Stimulated activated CD8-positive, alpha-beta memory T cell treated with anti-CD3 and anti-CD28 coated beads, Interleukin-4, amount 100 ng/mL, for 1 hour (primary cell): ENCODE data around the gene DMRTC2.
A peak's percentile ranks its signal among the peaks of the same experiment; 100 is the strongest.

ENCODE experiments used
- DNase-seq, 2 donors: peaks; one replicate each; pipeline ENCODE4 v3.0.0-alpha.2; 2020; ENCODE audit warnings: low read depth in 2 of 2, low spot score in 1 of 2

Gene DMRTC2

DNA sequence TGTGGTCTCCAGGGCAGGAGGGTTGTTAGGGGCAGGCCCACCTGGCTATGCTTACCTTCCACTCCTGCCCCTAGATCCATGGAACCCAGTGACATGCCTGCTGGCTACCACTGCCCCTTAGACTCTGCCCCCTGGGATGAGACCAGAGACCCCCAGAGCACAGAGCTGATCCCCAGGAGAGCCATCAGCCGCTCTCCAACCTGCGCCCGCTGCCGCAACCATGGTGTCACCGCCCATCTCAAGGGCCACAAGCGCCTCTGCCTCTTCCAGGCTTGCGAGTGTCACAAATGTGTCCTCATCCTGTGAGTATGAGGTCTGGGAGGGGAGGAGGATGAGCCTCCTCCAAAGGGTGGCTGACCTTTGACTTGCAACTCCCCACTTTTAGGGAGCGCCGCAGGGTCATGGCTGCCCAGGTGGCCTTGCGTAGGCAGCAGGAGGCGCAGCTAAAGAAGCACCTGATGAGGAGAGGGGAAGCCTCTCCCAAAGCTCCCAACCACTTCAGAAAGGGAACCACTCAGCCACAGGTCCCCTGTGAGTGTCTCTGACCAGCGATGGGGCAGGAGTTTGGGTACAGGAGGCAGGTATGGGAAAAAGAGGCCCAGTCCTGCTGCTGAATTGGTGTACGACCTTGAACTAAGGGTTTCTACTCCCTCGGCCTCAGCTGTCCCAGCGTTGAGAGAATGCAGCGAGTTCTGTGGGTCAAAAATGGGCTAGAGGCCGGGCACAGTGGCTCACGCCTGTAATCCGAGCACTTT, 2.7 kb downstream of the DMRTC2 start:
- no peak for DNase-seq

DNA sequence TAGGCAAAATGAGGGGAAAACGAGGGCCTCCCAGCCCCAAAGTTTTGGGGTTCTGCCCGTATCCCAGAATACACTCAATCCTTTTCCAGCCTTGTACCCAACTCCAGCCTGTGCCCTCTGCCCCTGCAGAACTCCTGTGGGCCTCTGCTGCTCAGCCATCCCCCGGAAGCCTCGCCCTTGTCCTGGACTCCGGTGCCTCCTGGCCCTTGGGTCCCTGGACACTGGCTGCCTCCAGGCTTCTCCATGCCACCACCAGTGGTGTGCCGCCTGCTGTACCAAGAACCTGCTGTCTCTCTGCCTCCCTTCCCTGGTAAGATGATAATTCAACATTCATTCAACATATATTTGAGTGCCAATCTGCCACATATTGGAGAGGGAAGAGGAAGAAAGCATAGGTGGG, 3.8 kb downstream of the DMRTC2 start:
- no peak for DNase-seq

GRCh38 chr19:41849067-41849466, 4.2 kb downstream of the DMRTC2 start:
- no peak for DNase-seq

DNA sequence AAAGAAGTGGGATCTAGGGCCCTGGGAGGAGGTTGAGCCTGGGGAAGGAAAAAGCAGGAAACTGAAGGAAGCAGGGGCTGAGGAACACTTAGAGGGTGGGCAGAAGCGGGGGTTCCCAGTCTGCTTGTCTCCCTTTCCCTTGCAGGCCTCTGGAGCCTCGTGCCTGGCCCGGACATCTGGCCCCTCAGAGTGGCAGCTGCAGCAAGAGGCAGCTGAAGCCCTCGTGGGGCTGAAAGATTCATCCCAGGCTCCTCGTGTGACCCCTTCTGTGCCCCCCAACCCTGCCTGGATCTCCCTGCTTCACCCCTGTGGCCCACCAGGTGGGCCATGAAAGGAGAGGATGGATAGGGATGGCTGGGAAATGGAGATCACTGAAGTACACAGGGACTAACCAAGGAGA, 5.5 kb downstream of the DMRTC2 start:
- DNase-seq: no peak

- no peak for DNase-seq
These were observed 6.6 kb downstream of the DMRTC2 start for GRCh38 chr19:41851456-41851855.

DNA sequence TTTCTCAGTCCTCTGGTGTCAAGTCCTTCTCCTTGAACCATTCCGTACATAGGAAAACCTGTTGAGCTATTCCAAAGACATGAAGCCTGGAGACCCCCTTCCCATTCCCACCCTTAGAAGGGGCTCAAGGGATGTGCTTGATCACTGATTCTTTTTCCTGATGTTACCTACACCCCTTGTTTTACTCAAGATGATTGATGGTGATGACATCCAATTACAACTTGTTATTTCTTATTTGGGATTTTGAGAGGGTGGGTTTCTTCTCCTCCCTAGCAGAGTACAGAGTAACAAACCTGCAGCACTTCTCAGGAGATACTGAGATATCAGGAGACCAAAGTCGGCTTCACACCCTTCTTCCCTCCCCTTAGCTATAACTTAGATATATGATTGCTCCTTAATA, 8.5 kb downstream of the DMRTC2 start:
- no peak for DNase-seq

GRCh38 chr19:41853768-41854167, 8.9 kb downstream of the DMRTC2 start:
- no peak for DNase-seq

GRCh38 chr19:41859213-41859617, 14.4 kb downstream of the DMRTC2 start:
- no peak for DNase-seq

DNA sequence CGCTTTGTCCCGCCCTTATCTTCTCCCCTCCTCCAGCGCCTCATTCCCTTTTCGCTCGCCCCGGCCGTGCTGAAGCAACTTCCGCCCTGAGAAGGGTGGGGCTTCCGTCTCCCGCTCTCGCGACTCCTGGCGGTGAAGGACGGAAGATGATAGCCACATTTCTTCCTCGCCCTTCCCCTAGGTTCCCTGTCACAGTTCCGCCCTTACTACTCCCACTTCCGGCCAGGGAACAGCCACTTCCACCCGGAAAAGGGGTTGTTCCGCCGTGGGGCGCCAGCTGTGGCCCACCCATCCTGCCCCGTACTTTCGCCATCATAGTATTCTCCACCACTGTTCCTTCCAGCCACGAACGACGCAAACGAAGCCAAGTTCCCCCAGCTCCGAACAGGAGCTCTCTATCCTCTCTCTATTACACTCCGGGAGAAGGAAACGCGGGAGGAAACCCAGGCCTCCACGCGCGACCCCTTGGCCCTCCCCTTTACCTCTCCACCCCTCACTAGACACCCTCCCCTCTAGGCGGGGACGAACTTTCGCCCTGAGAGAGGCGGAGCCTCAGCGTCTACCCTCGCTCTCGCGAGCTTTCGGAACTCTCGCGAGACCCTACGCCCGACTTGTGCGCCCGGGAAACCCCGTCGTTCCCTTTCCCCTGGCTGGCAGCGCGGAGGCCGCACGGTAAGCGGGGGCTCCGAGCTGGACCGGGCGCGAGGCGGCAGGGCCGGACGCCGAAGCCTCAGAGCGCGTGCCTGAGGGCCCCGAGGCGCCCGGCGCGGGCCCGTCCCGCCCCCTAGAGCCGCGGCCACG, 15.0 kb downstream of the DMRTC2 start, which contains the start of gene RPS19:
TSS of gene RPS19 (plus strand) at position 638 of the 801 bp plus-strand sequence. CDS start 520 bp downstream, outside the sequence.
- DNase-seq: peak; percentile 95 to 97

DNA sequence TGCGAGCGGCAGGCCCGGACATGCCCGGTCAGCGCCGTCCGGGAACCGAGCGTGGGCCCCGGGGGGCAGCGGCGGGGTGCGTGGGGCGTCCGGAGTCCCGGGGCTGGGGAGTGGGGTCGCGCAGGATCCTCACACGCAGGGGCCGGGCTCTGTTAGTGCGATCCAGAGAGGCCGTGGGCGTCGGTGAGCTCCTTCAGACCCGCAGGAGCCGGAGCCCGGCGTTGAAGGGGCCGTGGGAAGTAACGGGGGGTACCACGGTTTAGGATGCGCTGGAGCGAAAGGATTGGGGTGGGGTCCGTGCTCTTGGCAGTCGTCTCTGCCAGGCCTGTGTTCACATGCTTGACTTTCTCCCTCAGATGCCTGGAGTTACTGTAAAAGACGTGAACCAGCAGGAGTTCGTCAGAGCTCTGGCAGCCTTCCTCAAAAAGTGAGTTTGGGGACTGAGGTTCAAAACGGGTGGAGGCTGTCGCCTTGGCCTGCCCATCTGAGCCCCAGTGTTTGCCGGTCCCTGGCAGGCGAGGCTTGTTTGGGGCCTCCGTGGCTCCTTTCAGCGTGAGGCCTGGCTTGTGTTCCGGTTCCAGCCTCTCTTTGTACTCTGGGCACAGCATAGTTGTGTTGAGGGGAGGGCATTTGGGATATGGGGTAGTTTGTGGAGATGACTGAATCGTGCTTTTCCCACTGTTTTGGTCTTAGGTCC, 15.7 kb downstream of the DMRTC2 start:
- no peak for DNase-seq

DNA sequence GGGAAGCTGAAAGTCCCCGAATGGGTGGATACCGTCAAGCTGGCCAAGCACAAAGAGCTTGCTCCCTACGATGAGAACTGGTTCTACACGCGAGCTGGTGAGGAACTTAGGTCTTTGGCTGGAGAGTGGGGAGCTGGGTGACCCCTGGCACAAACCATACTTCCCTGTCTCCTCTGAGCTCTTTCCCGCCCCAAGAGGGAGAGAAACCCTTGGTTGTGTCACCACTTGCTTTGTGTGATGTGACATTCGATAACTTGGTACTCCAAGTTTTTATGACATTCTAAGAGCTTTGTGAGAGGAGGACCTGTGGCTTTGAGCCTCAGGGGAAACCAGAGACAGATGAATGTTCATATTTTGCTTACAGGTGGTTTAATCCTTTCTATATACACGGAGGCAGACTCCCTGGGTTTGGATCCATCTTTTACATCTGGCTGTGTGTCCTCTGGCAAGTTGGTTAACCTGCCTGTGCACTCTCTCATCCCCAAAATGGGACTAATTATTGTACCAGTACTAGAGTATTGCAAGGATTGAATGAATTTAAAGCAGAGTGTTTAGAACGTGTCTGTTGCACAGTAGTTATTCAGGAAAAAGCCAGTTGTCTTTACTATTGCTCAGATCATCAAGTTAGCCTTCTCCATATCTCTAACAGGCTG, 16.4 kb downstream of the DMRTC2 start:
- no peak for DNase-seq

GRCh38 chr19:41861846-41862245, 17.0 kb downstream of the DMRTC2 start:
- no peak for DNase-seq

DNA sequence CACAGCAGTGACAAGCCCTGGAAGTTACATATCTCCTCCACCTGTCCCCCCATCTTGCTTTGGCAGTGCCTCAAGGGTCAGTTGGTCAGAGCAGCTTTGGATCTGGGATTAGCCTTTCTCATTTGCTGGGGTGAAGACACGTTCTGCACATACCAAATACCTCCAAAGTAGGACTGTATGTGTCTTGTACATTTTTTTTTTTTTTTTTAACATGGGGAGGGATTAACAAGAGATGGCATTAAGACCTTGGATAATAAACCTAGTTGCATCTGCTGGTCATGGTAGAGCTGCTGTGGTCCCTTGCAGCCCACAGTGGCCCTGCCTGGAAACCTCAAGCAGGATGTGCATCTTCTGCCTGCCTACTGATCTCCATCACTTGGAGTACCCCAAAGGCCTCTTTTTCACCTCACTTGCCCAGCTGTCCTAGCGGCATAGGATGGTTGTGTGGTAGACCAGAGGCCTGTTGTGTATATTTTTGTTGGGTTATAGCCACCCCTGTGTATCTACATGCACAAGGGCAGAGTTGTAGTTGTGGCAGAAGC, 17.7 kb downstream of the DMRTC2 start:
- no peak for DNase-seq

DNA sequence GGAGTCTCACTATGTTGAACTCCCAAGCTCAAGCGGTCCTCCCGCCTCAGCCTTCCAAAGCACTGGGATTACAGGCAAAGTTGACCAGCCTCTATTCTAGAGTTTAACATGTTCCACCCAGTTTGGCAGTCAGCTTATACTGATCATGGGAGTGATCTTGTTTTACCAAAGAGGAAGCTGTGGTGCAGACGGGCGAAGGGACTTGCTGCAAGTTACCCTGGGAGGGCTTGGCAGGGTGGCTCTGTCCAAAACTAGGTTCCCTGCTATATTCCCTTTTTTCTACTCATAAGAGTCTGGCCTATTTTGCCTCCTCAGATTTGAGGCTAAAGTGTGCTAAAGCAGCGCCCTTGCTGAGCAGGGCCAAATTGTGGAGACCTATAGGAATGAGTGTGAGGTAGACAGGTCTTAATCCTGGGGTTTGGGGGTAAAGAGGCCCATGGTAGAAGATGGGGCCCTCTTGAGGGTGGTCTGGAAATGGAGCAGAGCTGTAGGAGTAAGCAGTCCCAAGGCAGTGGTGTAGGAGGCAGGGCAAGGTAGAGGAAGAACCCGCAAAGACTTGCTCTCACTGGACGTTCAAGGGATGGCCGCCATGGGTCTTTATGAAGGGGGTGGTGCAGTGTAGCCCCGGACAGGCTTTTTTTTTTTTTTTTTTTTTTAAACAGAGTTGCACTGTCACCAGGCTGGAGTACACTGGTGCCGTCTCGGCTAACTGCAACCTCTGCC, 18.5 kb downstream of the DMRTC2 start:
- DNase-seq: no peak

DNA sequence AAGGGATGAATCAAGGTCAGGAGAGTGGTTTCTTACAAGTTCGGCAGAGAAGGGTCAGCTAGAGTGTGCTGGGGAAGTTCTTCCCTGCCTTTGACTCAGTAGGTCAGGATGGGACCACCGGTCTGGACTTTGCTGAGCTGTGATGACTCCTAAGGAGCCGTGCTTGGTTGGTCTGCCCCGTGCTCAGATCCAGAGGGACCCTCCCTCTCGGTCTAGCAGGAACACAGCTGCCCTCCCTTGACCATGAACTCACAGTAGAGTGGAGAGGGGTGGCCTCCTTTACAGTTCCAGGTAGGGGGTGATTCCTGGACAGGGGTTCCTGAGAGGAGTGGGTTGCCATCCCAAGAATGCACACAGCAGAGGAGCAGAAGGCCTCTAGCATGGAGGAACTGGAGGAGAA, 19.5 kb downstream of the DMRTC2 start:
- no peak for DNase-seq

DNA sequence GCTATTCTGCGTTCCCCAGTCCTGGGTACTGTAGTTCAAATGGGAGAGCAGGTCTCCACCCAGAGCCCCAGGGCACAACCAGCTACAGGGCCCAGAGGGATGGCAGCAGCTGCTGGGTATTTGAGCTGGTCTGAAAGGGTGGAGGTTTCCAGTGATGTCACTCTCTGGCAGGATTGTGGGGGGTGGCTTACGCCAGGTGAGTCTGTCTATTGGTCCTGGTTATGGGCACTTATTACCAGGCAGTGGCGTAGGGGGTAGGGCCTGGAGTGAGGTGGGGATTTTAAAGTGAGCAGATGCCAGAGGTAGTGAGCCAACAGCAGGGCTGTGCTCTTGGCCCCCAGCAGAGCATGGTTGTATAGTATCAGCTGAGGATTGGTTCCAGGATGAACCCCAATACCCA, 21.4 kb downstream of the DMRTC2 start:
- DNase-seq: no peak

- no peak for DNase-seq
These were observed 23.5 kb downstream of the DMRTC2 start for GRCh38 chr19:41868120-41868988.

DNA sequence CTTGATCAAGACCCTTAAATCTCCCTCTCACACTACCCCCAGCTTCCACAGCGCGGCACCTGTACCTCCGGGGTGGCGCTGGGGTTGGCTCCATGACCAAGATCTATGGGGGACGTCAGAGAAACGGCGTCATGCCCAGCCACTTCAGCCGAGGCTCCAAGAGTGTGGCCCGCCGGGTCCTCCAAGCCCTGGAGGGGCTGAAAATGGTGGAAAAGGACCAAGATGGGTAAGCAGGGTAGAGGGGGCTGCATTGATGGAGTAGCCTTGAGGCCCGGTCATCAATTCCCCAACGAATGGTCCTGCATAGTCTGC, 24.1 kb downstream of the DMRTC2 start:
- no peak for DNase-seq

DNA sequence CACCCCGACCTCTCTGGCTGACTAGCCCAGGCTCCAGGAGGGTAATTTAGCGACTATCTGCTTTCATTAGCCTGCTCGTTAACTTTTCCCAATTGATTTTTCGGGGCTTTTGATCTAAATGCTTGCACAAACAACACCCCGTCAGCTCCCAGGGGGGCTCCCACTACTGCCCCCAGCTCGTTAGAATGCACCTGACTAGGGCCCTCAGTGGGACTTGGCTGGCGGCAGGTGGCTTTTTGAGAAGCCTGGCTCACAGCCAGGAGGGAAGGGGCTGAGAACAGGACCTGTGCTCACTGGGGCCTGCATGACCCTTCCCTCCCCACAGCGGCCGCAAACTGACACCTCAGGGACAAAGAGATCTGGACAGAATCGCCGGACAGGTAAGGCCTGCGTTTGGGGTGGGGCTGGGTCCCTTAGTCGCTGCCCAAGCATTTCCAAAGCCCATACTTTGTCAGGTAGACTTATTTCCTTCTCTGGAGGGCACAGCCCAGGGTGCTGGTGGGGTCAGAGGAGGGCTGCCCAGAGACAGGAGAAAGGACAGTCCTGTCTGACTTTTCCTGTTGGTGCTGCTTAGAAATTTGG, 24.6 kb downstream of the DMRTC2 start:
- DNase-seq: no peak
